ENCODE results near the gene ZNF804B. TPM values are rescaled to one million over a fixed set of nuclear protein-coding genes. Genes with fewer than 3 reads are reported as not detected.

The ZNF804B gene
- polyA plus RNA-seq, 1 donor = 0.04 TPM

GRCh38 chr7:89332026-89332425 is 572.5 kb downstream of the ZNF804B start:
- H3K27ac ChIP-seq (ENCODE audit: low read length) = no peak overlapping the region
- no peaks in the 10 kb centered on the region for H3K4me1 ChIP-seq (ENCODE audit: control insufficient read depth, insufficient read depth, low read length)
- no peak overlapping the region for H3K4me3 ChIP-seq (ENCODE audit: low read length)
- DNase-seq = no peak
- WGBS (ENCODE audit: insufficient coverage, low lambda C conversion rate) = 67% methylated on average over 1 of the region's 1 CpG
- H3K36me3 ChIP-seq (ENCODE audit: control insufficient read depth, insufficient read depth, low read length) = no peaks in the 10 kb centered on the region
- H3K27me3 ChIP-seq (ENCODE audit: control insufficient read depth, insufficient read depth, low read length) = no peaks in the 10 kb centered on the region
- H3K9me3 ChIP-seq (ENCODE audit: control insufficient read depth, low read depth, low read length) = no peaks in the 10 kb centered on the region

DNA sequence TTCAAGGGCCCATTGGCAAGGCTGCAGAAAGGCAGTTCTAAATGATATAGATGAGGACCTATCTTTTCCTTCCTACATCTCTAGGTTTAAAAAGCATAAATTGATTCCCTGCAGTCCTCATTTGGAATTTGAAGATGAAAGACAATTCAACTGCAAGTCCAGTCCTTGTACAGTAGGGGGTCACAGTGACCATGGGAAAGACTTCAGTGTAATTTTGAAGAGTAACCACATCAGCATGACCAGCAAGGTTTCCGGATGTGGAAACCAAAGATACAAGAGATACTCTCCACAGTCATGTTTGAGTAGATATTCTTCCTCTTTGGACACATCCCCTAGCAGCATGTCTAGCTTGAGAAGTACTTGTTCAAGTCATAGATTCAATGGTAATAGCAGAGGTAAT is 575.3 kb downstream of the ZNF804B start:
- no peaks in the 10 kb centered on the region for H3K9me3 ChIP-seq (ENCODE audit: control insufficient read depth, low read depth, low read length)
- no peaks in the 10 kb centered on the region for H3K27me3 ChIP-seq (ENCODE audit: control insufficient read depth, insufficient read depth, low read length)
- WGBS (ENCODE audit: insufficient coverage, low lambda C conversion rate) = no CpG with 5 or more reads among the region's 1 CpG
- DNase-seq = no peak
- no peaks in the 10 kb centered on the region for H3K4me1 ChIP-seq (ENCODE audit: control insufficient read depth, insufficient read depth, low read length)
- no peaks in the 10 kb centered on the region for H3K36me3 ChIP-seq (ENCODE audit: control insufficient read depth, insufficient read depth, low read length)
- H3K4me3 ChIP-seq (ENCODE audit: low read length) = no peak overlapping the region
- H3K27ac ChIP-seq (ENCODE audit: low read length) = no peak overlapping the region

GRCh38 chr7:89335490-89335889 is 576.0 kb downstream of the ZNF804B start:
- no peaks in the 10 kb centered on the region for H3K9me3 ChIP-seq (ENCODE audit: control insufficient read depth, low read depth, low read length)
- DNase-seq = no peak
- H3K36me3 ChIP-seq (ENCODE audit: control insufficient read depth, insufficient read depth, low read length) = no peaks in the 10 kb centered on the region
- WGBS (ENCODE audit: insufficient coverage, low lambda C conversion rate) = 100% methylated on average over 1 of the region's 3 CpGs
- no peak overlapping the region for H3K27ac ChIP-seq (ENCODE audit: low read length)
- H3K4me1 ChIP-seq (ENCODE audit: control insufficient read depth, insufficient read depth, low read length) = no peaks in the 10 kb centered on the region
- H3K27me3 ChIP-seq (ENCODE audit: control insufficient read depth, insufficient read depth, low read length) = no peaks in the 10 kb centered on the region
- H3K4me3 ChIP-seq (ENCODE audit: low read length) = no peak overlapping the region

GRCh38 chr7:89336121-89336520 is 576.6 kb downstream of the ZNF804B start:
- Histone ChIP-seq H3K36me3 (ENCODE audit: control insufficient read depth, insufficient read depth, low read length) (no peaks in the 10 kb centered on the region), H3K9me3 (ENCODE audit: control insufficient read depth, low read depth, low read length) (no peaks in the 10 kb centered on the region), H3K27ac (ENCODE audit: low read length) (no peak overlapping the region), H3K4me3 (ENCODE audit: low read length) (no peak overlapping the region), H3K27me3 (ENCODE audit: control insufficient read depth, insufficient read depth, low read length) (no peaks in the 10 kb centered on the region), H3K4me1 (ENCODE audit: control insufficient read depth, insufficient read depth, low read length) (no peaks in the 10 kb centered on the region)
- DNase-seq = no peak
- WGBS (ENCODE audit: insufficient coverage, low lambda C conversion rate) = no CpG with 5 or more reads among the region's 5 CpGs

GRCh38 chr7:89339748-89340147 is 580.2 kb downstream of the ZNF804B start:
- Histone ChIP-seq H3K4me1 (ENCODE audit: control insufficient read depth, insufficient read depth, low read length) (no peaks in the 10 kb centered on the region), H3K27ac (ENCODE audit: low read length) (no peak overlapping the region), H3K36me3 (ENCODE audit: control insufficient read depth, insufficient read depth, low read length) (no peaks in the 10 kb centered on the region), H3K4me3 (ENCODE audit: low read length) (no peak overlapping the region), H3K9me3 (ENCODE audit: control insufficient read depth, low read depth, low read length) (no peaks in the 10 kb centered on the region), H3K27me3 (ENCODE audit: control insufficient read depth, insufficient read depth, low read length) (no peaks in the 10 kb centered on the region)
- no peak for DNase-seq
- 59% methylated on average over 3 of the region's 3 CpGs for WGBS (ENCODE audit: insufficient coverage, low lambda C conversion rate)

DNA sequence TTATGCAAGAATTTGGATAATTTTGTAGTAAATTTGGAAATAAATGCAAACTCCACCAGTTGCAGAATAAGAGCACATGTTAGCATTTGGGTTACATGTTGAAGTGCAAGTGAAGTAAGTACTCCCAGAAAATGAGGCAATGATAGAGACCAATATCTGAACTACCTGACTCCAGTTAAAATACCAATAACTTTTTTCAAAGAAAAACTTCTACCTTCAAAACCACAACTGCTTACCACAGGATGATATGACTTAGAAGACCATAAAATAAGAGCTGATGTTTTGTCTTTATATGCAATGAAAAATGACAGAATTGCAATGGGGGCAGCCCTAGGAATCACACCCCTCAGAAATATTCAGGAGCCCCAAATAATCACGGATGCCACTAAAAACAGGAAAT is 597.6 kb downstream of the ZNF804B start:
- Histone ChIP-seq H3K36me3 (ENCODE audit: control insufficient read depth, insufficient read depth, low read length) (no peaks in the 10 kb centered on the region), H3K9me3 (ENCODE audit: control insufficient read depth, low read depth, low read length) (no peaks in the 10 kb centered on the region), H3K27ac (ENCODE audit: low read length) (no peak overlapping the region), H3K27me3 (ENCODE audit: control insufficient read depth, insufficient read depth, low read length) (no peaks in the 10 kb centered on the region), H3K4me1 (ENCODE audit: control insufficient read depth, insufficient read depth, low read length) (no peaks in the 10 kb centered on the region), H3K4me3 (ENCODE audit: low read length) (no peak overlapping the region)
- DNase-seq = no peak
- WGBS (ENCODE audit: insufficient coverage, low lambda C conversion rate) = no CpG with 5 or more reads among the region's 1 CpG

- no peaks in the 10 kb centered on the region for H3K36me3 ChIP-seq (ENCODE audit: control insufficient read depth, insufficient read depth, low read length)
- WGBS (ENCODE audit: insufficient coverage, low lambda C conversion rate) = 83% methylated on average over 1 of the region's 3 CpGs
- no peaks in the 10 kb centered on the region for H3K27me3 ChIP-seq (ENCODE audit: control insufficient read depth, insufficient read depth, low read length)
- no peak for DNase-seq
- H3K4me3 ChIP-seq (ENCODE audit: low read length) = no peak overlapping the region
- no peaks in the 10 kb centered on the region for H3K4me1 ChIP-seq (ENCODE audit: control insufficient read depth, insufficient read depth, low read length)
- H3K9me3 ChIP-seq (ENCODE audit: control insufficient read depth, low read depth, low read length) = no peaks in the 10 kb centered on the region
- H3K27ac ChIP-seq (ENCODE audit: low read length) = no peak overlapping the region
Measured at GRCh38 chr7:89377219-89377618, 617.7 kb downstream of the ZNF804B start.

DNA sequence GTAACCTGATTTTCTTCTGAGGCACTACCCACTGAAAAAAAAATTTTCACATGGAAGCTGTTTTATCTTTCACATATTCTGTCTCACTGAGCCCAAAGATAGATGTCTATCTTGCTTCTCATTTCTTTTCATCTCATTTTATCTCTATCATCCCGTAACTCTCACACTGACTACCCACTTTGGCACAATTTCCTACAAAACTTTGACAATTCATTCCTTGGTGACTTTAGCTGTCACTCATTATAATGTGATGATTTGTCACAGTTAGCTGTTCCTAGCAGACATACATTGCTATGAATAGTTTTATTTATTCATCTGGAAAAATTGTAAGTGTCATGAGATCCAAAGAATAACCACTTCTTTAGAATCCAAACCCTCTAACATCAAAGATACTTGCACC is 625.9 kb downstream of the ZNF804B start:
- no peak for DNase-seq
- WGBS (ENCODE audit: insufficient coverage, low lambda C conversion rate) = 86% methylated on average over 1 of the region's 1 CpG
- no peak overlapping the region for H3K27ac ChIP-seq (ENCODE audit: low read length)
- no peak overlapping the region for H3K4me3 ChIP-seq (ENCODE audit: low read length)
- no peaks in the 10 kb centered on the region for H3K27me3 ChIP-seq (ENCODE audit: control insufficient read depth, insufficient read depth, low read length)
- no peaks in the 10 kb centered on the region for H3K9me3 ChIP-seq (ENCODE audit: control insufficient read depth, low read depth, low read length)
- H3K4me1 ChIP-seq (ENCODE audit: control insufficient read depth, insufficient read depth, low read length) = no peaks in the 10 kb centered on the region
- no peaks in the 10 kb centered on the region for H3K36me3 ChIP-seq (ENCODE audit: control insufficient read depth, insufficient read depth, low read length)

Other genes with a start within 250 kb of the ZNF804B start
- gene TEX47, start 36.0 kb downstream of the ZNF804B start, polyA plus RNA-seq = not detected

Data from large intestine (tissue), 3 donors.